ENCODE data around the gene MIF4GD. TPM values are rescaled to one million over a fixed set of nuclear protein-coding genes. Genes with fewer than 3 reads are reported as not detected.
"Not testable (repeated sequence)": the region's sequence is repeated elsewhere in the genome, so short reads cannot be mapped to it uniquely, and the experiment has no call there.

MIF4GD gene
- total RNA-seq, 1 donor from 2014 or later = 26.5 TPM

DNA sequence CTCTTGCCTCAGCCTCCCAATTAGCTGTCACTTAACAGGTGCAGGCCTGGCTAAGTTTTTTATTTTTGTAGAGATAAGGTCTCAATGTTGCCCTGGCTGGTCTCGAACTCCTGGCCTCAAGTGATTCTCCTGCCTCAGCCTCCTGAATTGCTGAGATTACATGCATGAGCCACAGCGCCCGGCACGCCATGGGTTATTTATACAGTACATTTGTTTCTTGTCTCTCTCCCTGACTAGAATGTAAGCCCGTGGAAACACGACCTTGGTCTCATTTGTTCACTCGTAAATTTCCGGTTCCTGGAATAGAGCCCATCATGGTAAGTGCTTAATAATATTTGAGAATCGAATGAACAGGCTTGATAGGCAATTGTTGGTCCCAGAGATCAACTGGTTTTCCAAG is 16.2 kb upstream of the MIF4GD start:
- no peak overlapping the region for H3K4me3 ChIP-seq (ENCODE audit: low read depth, low read length)

DNA sequence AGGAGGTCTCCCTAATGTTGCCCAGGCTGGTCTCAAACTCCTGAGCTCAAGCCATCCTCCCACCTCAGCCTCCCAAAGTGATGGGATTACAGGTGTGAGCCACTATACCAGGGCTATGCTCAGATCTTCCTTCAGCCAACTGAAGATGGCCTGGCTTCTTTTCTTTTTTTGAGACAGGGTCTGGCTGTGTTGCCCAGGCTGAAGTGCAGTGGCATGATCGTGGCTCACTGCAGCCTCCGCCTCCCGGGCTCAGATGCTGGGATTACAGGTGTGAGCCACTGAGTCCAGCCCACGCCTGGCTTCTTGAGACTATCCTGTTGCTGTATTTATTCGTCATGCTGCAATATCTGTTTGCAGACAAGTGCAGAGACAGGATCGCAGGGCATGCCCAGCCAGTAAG is 14.1 kb upstream of the MIF4GD start:
- TF ChIP-seq, protein P1, sequence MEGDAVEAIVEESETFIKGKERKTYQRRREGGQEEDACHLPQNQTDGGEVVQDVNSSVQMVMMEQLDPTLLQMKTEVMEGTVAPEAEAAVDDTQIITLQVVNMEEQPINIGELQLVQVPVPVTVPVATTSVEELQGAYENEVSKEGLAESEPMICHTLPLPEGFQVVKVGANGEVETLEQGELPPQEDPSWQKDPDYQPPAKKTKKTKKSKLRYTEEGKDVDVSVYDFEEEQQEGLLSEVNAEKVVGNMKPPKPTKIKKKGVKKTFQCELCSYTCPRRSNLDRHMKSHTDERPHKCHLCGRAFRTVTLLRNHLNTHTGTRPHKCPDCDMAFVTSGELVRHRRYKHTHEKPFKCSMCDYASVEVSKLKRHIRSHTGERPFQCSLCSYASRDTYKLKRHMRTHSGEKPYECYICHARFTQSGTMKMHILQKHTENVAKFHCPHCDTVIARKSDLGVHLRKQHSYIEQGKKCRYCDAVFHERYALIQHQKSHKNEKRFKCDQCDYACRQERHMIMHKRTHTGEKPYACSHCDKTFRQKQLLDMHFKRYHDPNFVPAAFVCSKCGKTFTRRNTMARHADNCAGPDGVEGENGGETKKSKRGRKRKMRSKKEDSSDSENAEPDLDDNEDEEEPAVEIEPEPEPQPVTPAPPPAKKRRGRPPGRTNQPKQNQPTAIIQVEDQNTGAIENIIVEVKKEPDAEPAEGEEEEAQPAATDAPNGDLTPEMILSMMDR (conservative IDR thresholded peaks at IDR 0.05; ENCODE audit: low read depth, low read length) = no peak
- no peak for DNase-seq (ENCODE audit: low read depth)
- no peak overlapping the region for H3K4me3 ChIP-seq (ENCODE audit: low read depth, low read length)

More for the DNA sequence above, 16.2 kb upstream of the MIF4GD start:
- no peak for DNase-seq (ENCODE audit: low read depth)
- TF ChIP-seq, protein P1 (conservative IDR thresholded peaks at IDR 0.05; ENCODE audit: low read depth, low read length) = no peak

DNA sequence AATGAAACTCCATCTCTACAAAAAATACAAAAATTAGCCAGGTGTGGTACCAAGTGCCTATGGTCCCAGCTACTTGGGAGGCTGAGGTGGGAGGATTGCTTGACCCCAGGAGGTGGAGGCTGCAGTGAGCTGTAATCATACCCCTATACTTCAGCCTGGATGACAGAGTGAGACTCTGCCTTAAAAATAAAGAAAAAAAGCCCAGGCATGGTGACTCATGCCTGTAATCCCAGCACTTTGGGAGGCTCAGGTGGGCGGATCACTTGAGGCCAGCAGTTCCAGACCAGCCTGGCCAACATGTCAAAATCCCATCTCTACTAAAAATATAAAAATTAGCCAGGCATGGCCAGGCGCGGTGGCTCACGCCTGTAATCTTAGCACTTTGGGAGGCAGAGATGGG is 9.2 kb upstream of the MIF4GD start:
- H3K4me3 ChIP-seq (ENCODE audit: low read depth, low read length); DNase-seq (ENCODE audit: low read depth): not testable (repeated sequence)

DNA sequence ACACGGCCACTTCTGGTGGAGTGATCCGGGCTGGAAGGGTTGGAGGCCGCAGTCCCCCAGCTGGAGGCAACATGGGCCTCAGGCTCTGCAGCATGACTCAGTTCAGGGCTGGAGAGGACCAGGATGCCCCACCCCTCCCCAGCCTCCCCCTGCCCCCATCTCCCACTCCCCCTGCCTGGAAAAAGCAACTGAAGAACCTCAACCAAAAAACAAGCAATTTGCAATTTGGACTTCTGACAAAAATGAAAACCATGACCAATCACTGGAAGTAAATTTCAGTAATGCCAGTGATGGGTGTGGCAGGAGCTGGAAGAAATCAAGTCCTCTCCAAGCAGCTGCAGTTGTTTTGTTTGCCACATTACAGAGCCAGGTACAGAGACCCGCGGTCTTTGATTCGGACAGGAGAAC is 6.6 kb upstream of the MIF4GD start:
- TF ChIP-seq, protein P1 (conservative IDR thresholded peaks at IDR 0.05; ENCODE audit: low read depth, low read length) = no peak
- DNase-seq (ENCODE audit: low read depth) = no peak
- no peak overlapping the region for H3K4me3 ChIP-seq (ENCODE audit: low read depth, low read length)

DNA sequence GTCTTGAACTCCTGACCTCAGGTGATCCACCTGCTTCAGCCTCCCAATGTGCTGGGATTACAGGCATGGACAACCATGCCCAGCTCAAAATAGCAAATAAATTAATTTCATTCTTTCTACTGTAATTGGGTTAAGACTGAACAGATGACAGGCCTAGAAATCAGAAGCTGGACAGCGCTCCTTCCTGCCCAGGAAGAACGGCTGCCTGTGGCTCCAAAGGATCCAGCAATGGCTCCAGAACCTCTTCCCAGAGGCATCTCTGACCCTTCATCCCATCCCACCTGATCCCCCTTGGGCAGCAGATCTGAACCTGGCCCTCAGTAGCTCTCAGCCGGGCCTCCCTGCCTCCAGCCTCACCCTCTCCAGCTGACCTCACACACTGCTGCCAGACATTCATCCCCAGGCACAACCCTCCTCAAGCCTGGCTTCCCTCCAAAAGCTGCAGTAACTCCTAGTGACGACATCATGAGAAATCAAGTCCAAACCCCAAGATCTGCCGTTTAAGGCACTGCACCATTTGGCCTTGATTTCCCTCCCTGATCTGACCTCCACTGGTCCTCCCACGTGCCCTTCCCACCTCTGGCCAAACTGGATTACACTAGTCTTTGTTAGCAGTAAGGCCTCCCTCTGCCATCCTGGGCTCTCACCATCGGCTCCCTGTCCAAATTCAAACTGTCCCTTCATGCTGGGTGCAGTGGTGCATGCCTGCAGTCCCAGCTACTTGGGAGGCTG is 3.1 kb upstream of the MIF4GD start:
- TF ChIP-seq, protein P1 (conservative IDR thresholded peaks at IDR 0.05; ENCODE audit: low read depth, low read length) = no peak
- no peak overlapping the region for H3K4me3 ChIP-seq (ENCODE audit: low read depth, low read length)
- no peak for DNase-seq (ENCODE audit: low read depth)

DNA sequence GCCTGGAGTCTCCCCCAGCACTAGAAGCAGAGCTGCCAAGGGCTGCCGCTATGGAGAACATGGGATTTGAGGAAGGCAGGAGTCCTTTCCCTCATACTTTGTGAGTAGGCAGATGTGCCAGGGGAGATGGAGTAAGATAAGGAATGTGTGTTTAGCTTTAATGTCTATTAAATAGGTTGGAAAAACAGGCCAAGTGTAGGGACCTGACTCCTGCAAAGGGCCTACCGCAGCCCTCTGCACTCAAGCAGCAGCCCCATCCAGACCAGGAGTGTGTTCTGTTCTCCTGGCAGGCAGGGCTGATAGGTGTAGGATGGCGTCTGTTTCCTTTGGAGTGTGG is 1.8 kb upstream of the MIF4GD start:
- TF ChIP-seq, protein P1 (conservative IDR thresholded peaks at IDR 0.05; ENCODE audit: low read depth, low read length) = no peak
- no peak overlapping the region for H3K4me3 ChIP-seq (ENCODE audit: low read depth, low read length)
- no peak for DNase-seq (ENCODE audit: low read depth)

DNA sequence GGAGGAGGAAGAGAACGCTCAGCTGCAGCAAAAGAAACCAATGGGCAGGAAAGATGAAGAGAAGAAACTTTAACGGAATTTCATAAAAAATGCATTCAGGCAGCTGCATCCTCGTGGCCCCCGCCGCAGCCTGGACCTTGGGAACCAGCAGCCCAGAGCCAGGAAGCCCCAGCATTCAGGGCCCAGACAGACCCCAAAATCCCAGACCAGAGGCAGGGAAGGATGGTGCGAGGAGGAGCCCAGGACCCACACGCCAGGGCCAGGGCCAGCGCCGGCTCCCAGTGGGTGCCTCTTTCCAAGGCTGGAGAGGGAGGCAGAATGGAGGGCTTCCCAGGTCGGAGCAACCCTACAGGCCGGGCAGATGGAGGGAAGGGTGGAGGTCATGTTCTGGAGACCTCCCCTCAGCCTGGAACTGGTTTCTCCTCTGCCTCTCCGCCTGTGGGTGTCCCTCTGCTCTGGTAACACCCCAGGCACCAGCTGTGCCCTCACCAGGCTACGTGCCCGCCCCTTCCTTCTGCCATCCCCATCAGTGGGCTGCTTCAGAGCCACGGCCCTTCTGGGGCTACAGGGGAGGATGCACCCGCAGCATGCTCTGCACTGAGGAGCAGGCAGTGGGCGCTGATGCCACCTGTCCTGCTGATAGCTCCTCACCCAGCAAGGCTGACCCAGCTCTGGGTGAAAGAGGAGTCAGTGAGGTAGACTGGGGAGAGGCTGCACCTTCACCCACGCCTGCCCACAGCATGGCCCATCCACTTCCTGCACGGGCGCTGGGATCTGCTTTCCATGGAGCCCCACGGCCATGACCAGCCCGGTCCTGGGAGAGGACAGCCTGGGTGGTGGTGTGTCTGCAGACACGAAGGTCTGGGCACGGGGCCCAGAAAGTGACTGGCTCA is 1.2 kb upstream of the MIF4GD start:
- H3K4me3 ChIP-seq (ENCODE audit: low read depth, low read length) = peak overlapping the region; percentile 83
- no peak for DNase-seq (ENCODE audit: low read depth)
- TF ChIP-seq, protein P1 (conservative IDR thresholded peaks at IDR 0.05; ENCODE audit: low read depth, low read length) = no peak
